ENCODE results near the gene CFAP68. TPM values are rescaled to one million over a fixed set of nuclear protein-coding genes. Genes with fewer than 3 reads are reported as not detected.

CFAP68 gene
- 10 to 100 TPM; 21.3 to 37.8 (median 29.8) TPM for polyA plus RNA-seq

GRCh38 chr11:111878849-111879636, at the start of gene CFAP68, which contains the start of gene FDXACB1:
Gene CFAP68, plus strand, starts transcription at chr11:111879541. Its CDS starts 20 bp downstream, at chr11:111879561.
Gene FDXACB1, minus strand, starts transcription at chr11:111879165. Its CDS starts 33 bp downstream, at chr11:111879132.
- peak within 1 kb of the TSS; percentile 68 for H3K27ac ChIP-seq (ENCODE audit: low read depth, low read length)
- WGBS, 3 donors = 0% methylated on average over 51 to 55 of the region's 55 CpGs

GRCh38 chr11:111833524-111833923, 45.8 kb upstream of the CFAP68 start:
- WGBS, 3 donors = 68 to 78% (median 76%) methylated on average over 4 of the region's 4 CpGs

GRCh38 chr11:111834432-111835163, 44.7 kb upstream of the CFAP68 start:
- H3K27ac ChIP-seq (ENCODE audit: low read depth, low read length) = no peak overlapping the region
- WGBS, 3 donors = 86 to 93% (median 89%) methylated on average over 3 of the region's 3 CpGs

More at GRCh38 chr11:111833524-111833923, 45.8 kb upstream of the CFAP68 start:
- H3K27ac ChIP-seq (ENCODE audit: low read depth, low read length) = no peak overlapping the region

GRCh38 chr11:111835665-111836064, 43.7 kb upstream of the CFAP68 start:
- no peak overlapping the region for H3K27ac ChIP-seq (ENCODE audit: low read depth, low read length)
- WGBS, 3 donors = 95 to 96% (median 95%) methylated on average over 7 of the region's 7 CpGs

GRCh38 chr11:111836162-111836561, 43.2 kb upstream of the CFAP68 start:
- WGBS, 3 donors = 52 to 72% (median 63%) methylated on average over 1 of the region's 1 CpG
- no peak overlapping the region for H3K27ac ChIP-seq (ENCODE audit: low read depth, low read length)

- WGBS, 3 donors = 27 to 82% (median 79%) methylated on average over 1 of the region's 1 CpG
- H3K27ac ChIP-seq (ENCODE audit: low read depth, low read length) = no peak overlapping the region
Measured at GRCh38 chr11:111836721-111837120, 42.6 kb upstream of the CFAP68 start.

- 72 to 86% (median 82%) methylated on average over 5 of the region's 5 CpGs for WGBS, 3 donors
- no peak overlapping the region for H3K27ac ChIP-seq (ENCODE audit: low read depth, low read length)
Measured at GRCh38 chr11:111837366-111837891, 41.9 kb upstream of the CFAP68 start.

GRCh38 chr11:111838054-111838453, 41.3 kb upstream of the CFAP68 start:
- H3K27ac ChIP-seq (ENCODE audit: low read depth, low read length) = no peak overlapping the region
- 93 to 95% (median 94%) methylated on average over 5 of the region's 5 CpGs for WGBS, 3 donors

- 79 to 83% (median 79%) methylated on average over 1 of the region's 1 CpG for WGBS, 3 donors
- no peak overlapping the region for H3K27ac ChIP-seq (ENCODE audit: low read depth, low read length)
Measured at GRCh38 chr11:111840143-111840542, 39.2 kb upstream of the CFAP68 start.

GRCh38 chr11:111841370-111842053, 37.8 kb upstream of the CFAP68 start:
- WGBS, 3 donors = 22 to 26% (median 23%) methylated on average over 10 of the region's 10 CpGs
- no peak overlapping the region for H3K27ac ChIP-seq (ENCODE audit: low read depth, low read length)

- no peak overlapping the region for H3K27ac ChIP-seq (ENCODE audit: low read depth, low read length)
- 69 to 82% (median 80%) methylated on average over 5 of the region's 5 CpGs for WGBS, 3 donors
Measured at GRCh38 chr11:111843661-111844060, 35.7 kb upstream of the CFAP68 start.

GRCh38 chr11:111845276-111846028, 33.9 kb upstream of the CFAP68 start:
- H3K27ac ChIP-seq (ENCODE audit: low read depth, low read length) = no peak overlapping the region
- WGBS, 3 donors = 48 to 91% (median 51%) methylated on average over 7 of the region's 7 CpGs

- WGBS, 3 donors = 58 to 85% (median 60%) methylated on average over 2 of the region's 2 CpGs
- H3K27ac ChIP-seq (ENCODE audit: low read depth, low read length) = no peak overlapping the region
Measured at GRCh38 chr11:111846063-111846462, 33.3 kb upstream of the CFAP68 start.

GRCh38 chr11:111846636-111847035, 32.7 kb upstream of the CFAP68 start:
- WGBS, 3 donors = 46 to 54% (median 53%) methylated on average over 1 of the region's 1 CpG
- H3K27ac ChIP-seq (ENCODE audit: low read depth, low read length) = no peak overlapping the region

GRCh38 chr11:111849631-111850030, 29.7 kb upstream of the CFAP68 start:
- no peak overlapping the region for H3K27ac ChIP-seq (ENCODE audit: low read depth, low read length)
- WGBS, 3 donors = 96 to 98% (median 97%) methylated on average over 3 of the region's 3 CpGs

- H3K27ac ChIP-seq (ENCODE audit: low read depth, low read length) = no peak overlapping the region
- 90 to 96% (median 91%) methylated on average over 8 of the region's 8 CpGs for WGBS, 3 donors
Measured at GRCh38 chr11:111851067-111851466, 28.3 kb upstream of the CFAP68 start.

GRCh38 chr11:111851636-111852035, 27.7 kb upstream of the CFAP68 start:
- no peak overlapping the region for H3K27ac ChIP-seq (ENCODE audit: low read depth, low read length)

GRCh38 chr11:111852103-111852502, 27.2 kb upstream of the CFAP68 start:
- no peak overlapping the region for H3K27ac ChIP-seq (ENCODE audit: low read depth, low read length)
- WGBS, 3 donors = 78 to 84% (median 83%) methylated on average over 2 of the region's 2 CpGs
